ENCODE data around the gene GRPEL1. TPM values are rescaled to one million over a fixed set of nuclear protein-coding genes. Genes with fewer than 3 reads are reported as not detected.
A peak's percentile ranks its signal among the peaks of the same experiment; 100 is the strongest.

Gene GRPEL1
- total and polyA plus RNA-seq, 2 of the 13 experiments (the other 11 are each of a cell fraction or from before 2014, with no cell fraction given), result 32.3 to 141 TPM

- H3K79me2 ChIP-seq (ENCODE audit: insufficient read depth, low read length), result peaks cover 18% of the 10 kb centered on the region
- H3K36me3 ChIP-seq (replicated peaks in 1 of 2; ENCODE audit: control insufficient read depth in 1 of 2, insufficient read depth in 2 of 2, low read length in 2 of 2), result peaks cover 12 to 37% of the 10 kb centered on the region in 2 experiments; a peak in 4 of 5 replicates
- no peak overlapping the region for H3K9ac ChIP-seq (ENCODE audit: insufficient read depth, low read depth, low read length)
These were observed 16.0 kb downstream of the GRPEL1 start for GRCh38 chr4:7051905-7052304.

GRCh38 chr4:7051144-7051495 is 16.7 kb downstream of the GRPEL1 start:
- H3K4me3 ChIP-seq (replicated peaks in 1 of 3; ENCODE audit: insufficient read depth in 1 of 3, low read depth in 2 of 3, low read length in 3 of 3), result no peak overlapping the region
- 96% methylated on average over 7 of the region's 12 CpGs for WGBS (ENCODE audit: low lambda C conversion rate)
- ChIA-PET CTCF (ENCODE audit: low intra/inter-chr PET ratio, low total read pairs) (no interaction called here), POLR2A (interaction anchor here (1.3 to 1.8 kb wide), 3 partner anchors 9 to 17 kb away, joined by 3 to 9 read pairs (median 4); partner anchors contain the start of gene GRPEL1)
- in situ Hi-C loops (cut with HindIII; ENCODE audit: extremely low pct_ligation_motif_present, low pct_unique_long_range_greater_than_20kb) (no loop called here), intact Hi-C loops (cut with micrococcal nuclease; ENCODE audit: unreplicated experiment) (no loop called here)
- H2AFZ ChIP-seq (ENCODE audit: low read length), result no peak overlapping the region
- ATAC-seq (no peak), FAIRE-seq (no peak), DNase-seq (ENCODE audit: low spot score) (no peak)
- H3K9me3 ChIP-seq (ENCODE audit: low read length), result no peaks in the 10 kb centered on the region
- no peak overlapping the region for H3K27ac ChIP-seq (ENCODE audit: extremely low read length, insufficient read depth, low read length)
- 0 out of 2 replicates have a peak, but pooled peaks cover 13% of the 10 kb centered on the region for H4K20me1 ChIP-seq (ENCODE audit: insufficient read depth, low read length)
- H3K27me3 ChIP-seq (ENCODE audit: control insufficient read depth in 1 of 2, insufficient read depth in 2 of 2, low read length in 2 of 2), result no peaks in the 10 kb centered on the region
- BruUV-seq (replicated peaks), result no TSS peak
- H3K79me2 ChIP-seq (ENCODE audit: insufficient read depth, low read length), result peaks cover 26% of the 10 kb centered on the region
- H3K4me2 ChIP-seq (ENCODE audit: low read depth, low read length), result no peak overlapping the region
- peaks cover 14 to 30% of the 10 kb centered on the region in 2 experiments; a peak in 4 of 5 replicates for H3K36me3 ChIP-seq (replicated peaks in 1 of 2; ENCODE audit: control insufficient read depth in 1 of 2, insufficient read depth in 2 of 2, low read length in 2 of 2)
- no peak overlapping the region for H3K9ac ChIP-seq (ENCODE audit: insufficient read depth, low read depth, low read length)
- peaks cover 9% of the 10 kb centered on the region; the same call in 1 of the 2 replicates for H3K4me1 ChIP-seq (ENCODE audit: insufficient read depth, low read length)
- TF ChIP-seq CENPT (CRISPR knock-in tag; IDR thresholded peaks at IDR 0.05; ENCODE audit: low read depth), result no peak
- TF ChIP-seq SKI (IDR thresholded peaks at IDR 0.05; ENCODE audit: partially characterized antibody), result no peak
- no peak for TF ChIP-seq GTF2F1 (IDR thresholded peaks at IDR 0.05; ENCODE audit: low read length)
- no peak for TF ChIP-seq ZNF800 (CRISPR knock-in tag; IDR thresholded peaks at IDR 0.05)
- no peak for TF ChIP-seq TBP (CRISPR knock-in tag; IDR thresholded peaks at IDR 0.05)

More at GRCh38 chr4:7051905-7052304, 16.0 kb downstream of the GRPEL1 start:
- no peak overlapping the region for H3K27ac ChIP-seq (ENCODE audit: extremely low read length, insufficient read depth, low read length)
- no peak for FAIRE-seq
- ATAC-seq, result no peak
- POLR2A ChIA-PET, result no interaction called here
- no peaks in the 10 kb centered on the region for H3K9me3 ChIP-seq (ENCODE audit: low read length)
- H4K20me1 ChIP-seq (ENCODE audit: insufficient read depth, low read length), result 0 out of 2 replicates have a peak, but pooled peaks cover 13% of the 10 kb centered on the region
- CTCF ChIA-PET (ENCODE audit: low intra/inter-chr PET ratio, low total read pairs), result no interaction called here
- BruUV-seq (replicated peaks), result no TSS peak
- DNase-seq (ENCODE audit: low spot score), result no peak
- intact Hi-C loops (cut with micrococcal nuclease; ENCODE audit: unreplicated experiment), result no loop called here
- in situ Hi-C loops (cut with HindIII; ENCODE audit: extremely low pct_ligation_motif_present, low pct_unique_long_range_greater_than_20kb), result no loop called here
- no peak overlapping the region for H2AFZ ChIP-seq (ENCODE audit: low read length)
- no peak overlapping the region for H3K4me2 ChIP-seq (ENCODE audit: low read depth, low read length)
- H3K4me1 ChIP-seq (ENCODE audit: insufficient read depth, low read length), result 0 out of 2 replicates have a peak, but pooled peaks cover under 1% of the 10 kb centered on the region
- no peak for TF ChIP-seq POLR2AphosphoS5 (IDR thresholded peaks at IDR 0.05; ENCODE audit: low read depth, low read length)
- TF ChIP-seq ZBTB38 (CRISPR knock-in tag; IDR thresholded peaks at IDR 0.05), result 0 out of 2 replicates have a peak, but pooled peaks have one; percentile 18
- no peak overlapping the region for H3K4me3 ChIP-seq (replicated peaks in 1 of 3; ENCODE audit: insufficient read depth in 1 of 3, low read depth in 2 of 3, low read length in 3 of 3)
- WGBS (ENCODE audit: low lambda C conversion rate), result 96% methylated on average over 9 of the region's 14 CpGs
- H3K27me3 ChIP-seq (ENCODE audit: control insufficient read depth in 1 of 2, insufficient read depth in 2 of 2, low read length in 2 of 2), result no peaks in the 10 kb centered on the region

All from HepG2 (cell line).